Mucosa of rectum (tissue), 2 donors: ENCODE data around the gene TPM1.
"Not testable (repeated sequence)": the region's sequence is repeated elsewhere in the genome, so short reads cannot be mapped to it uniquely, and the experiment has no call there.

ENCODE experiments used
- H3K27ac ChIP-seq, 2 donors: one replicate each; pipeline ENCODE4 v1.7.0; 2013; ENCODE audit warnings: inconsistent platforms in 2 of 2, low read depth in 2 of 2, low read length in 2 of 2
- H3K27me3 ChIP-seq, 2 donors: one replicate each; pipeline ENCODE4 v1.7.0; 2013; ENCODE audit warnings: low read length in 2 of 2; ENCODE audit not compliant: control insufficient read depth in 2 of 2, insufficient read depth in 2 of 2
- H3K36me3 ChIP-seq, 2 donors: one replicate each; pipeline ENCODE4 v1.7.0; 2013; ENCODE audit warnings: low read length in 2 of 2; ENCODE audit not compliant: control insufficient read depth in 2 of 2, insufficient read depth in 2 of 2
- H3K4me1 ChIP-seq, 2 donors: one replicate each; pipeline ENCODE4 v1.7.0; 2013; ENCODE audit warnings: low read length in 2 of 2, mild to moderate bottlenecking in 1 of 2; ENCODE audit not compliant: control insufficient read depth in 2 of 2, insufficient read depth in 2 of 2
- H3K4me3 ChIP-seq, 2 donors: one replicate each; pipeline ENCODE4 v1.7.0; 2013; ENCODE audit warnings: low read length in 2 of 2
- H3K9ac ChIP-seq, 2 donors: one replicate each; pipeline ENCODE4 v1.7.0; 2013; ENCODE audit warnings: low read length in 2 of 2, low read depth in 1 of 2, mild to moderate bottlenecking in 1 of 2
- H3K9me3 ChIP-seq, 2 donors: one replicate each; pipeline ENCODE4 v1.7.0; 2013; ENCODE audit warnings: low read length in 2 of 2; ENCODE audit not compliant: control insufficient read depth in 2 of 2
- donor health status: healthy.
- donor health status: Normal muscosa, but diverticular disease.

The TPM1 gene

DNA sequence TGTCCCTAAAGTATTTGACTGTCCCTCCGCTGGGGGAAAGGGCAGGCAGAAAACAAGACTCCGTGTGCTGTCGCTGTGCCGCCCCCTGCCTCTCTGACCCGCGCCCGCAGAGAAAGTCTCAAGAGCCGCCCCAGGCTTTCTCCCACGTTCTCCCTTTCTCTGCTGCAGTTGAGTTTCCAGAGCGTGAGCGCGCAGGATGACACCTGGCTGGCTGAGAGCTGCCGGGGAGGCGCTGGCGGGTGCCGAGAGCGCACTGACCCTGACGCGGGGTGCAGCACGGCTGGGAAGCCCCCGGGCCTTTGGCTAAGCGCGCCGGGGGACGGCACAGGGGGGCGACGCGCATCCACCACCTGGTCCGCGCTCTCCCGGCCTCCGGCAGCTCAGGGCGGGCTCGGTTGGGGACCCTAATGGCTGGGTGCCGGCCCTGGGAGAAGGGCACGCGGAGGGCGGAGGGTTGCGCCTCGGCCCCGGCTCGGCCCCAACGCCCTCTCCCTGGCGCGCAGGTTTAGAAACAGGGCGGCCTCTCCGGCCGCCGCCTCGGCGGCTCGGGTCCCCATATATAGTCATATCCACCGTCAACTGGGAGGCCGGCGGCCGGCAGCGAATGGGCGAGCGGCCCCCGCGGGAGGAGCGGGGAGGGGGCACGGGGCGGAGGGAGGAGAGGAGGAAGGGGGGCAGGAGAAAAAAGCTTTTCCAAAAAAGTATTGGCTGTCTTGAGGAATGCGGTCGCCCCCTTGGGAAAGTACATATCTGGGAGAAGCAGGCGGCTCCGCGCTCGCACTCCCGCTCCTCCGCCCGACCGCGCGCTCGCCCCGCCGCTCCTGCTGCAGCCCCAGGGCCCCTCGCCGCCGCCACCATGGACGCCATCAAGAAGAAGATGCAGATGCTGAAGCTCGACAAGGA lies at the start of gene TPM1:
TSS of gene TPM1 (plus strand) at position 774 of the 903 bp plus-strand sequence. CDS start at position 857, 83 bp downstream.
- peaks cover 9 to 31% of the 10 kb centered on the region in 2 donors for H3K4me1 ChIP-seq
- peaks cover 0 to 6% of the 10 kb centered on the region in 2 donors for H3K27me3 ChIP-seq
- H3K27ac ChIP-seq = peak within 1 kb of the TSS; percentile 96 to 99
- H3K9me3 ChIP-seq = no peaks in the 10 kb centered on the region
- H3K36me3 ChIP-seq = peaks cover 3 to 10% of the 10 kb centered on the region in 2 donors
- peak within 1 kb of the TSS; percentile 76 to 87 for H3K9ac ChIP-seq
- H3K4me3 ChIP-seq = peak within 1 kb of the TSS; percentile 78 to 87

GRCh38 chr15:62993066-62993465 lies 49.5 kb upstream of the TPM1 start:
- no peak overlapping the region for H3K27ac ChIP-seq
- H3K36me3 ChIP-seq = no peaks in the 10 kb centered on the region
- H3K9me3 ChIP-seq = no peaks in the 10 kb centered on the region
- no peak overlapping the region for H3K4me3 ChIP-seq
- H3K9ac ChIP-seq = no peak overlapping the region
- H3K27me3 ChIP-seq = no peaks in the 10 kb centered on the region
- H3K4me1 ChIP-seq = peaks cover 9 to 33% of the 10 kb centered on the region in 2 donors

- not testable (repeated sequence) for H3K36me3 ChIP-seq, H3K4me3 ChIP-seq, H3K9me3 ChIP-seq, H3K27me3 ChIP-seq, H3K9ac ChIP-seq
- H3K27ac ChIP-seq = peak overlapping the region; percentile 28 to 31
- H3K4me1 ChIP-seq = peaks cover 9 to 38% of the 10 kb centered on the region in 2 donors
Measured at GRCh38 chr15:62993632-62994031, 48.9 kb upstream of the TPM1 start.

DNA sequence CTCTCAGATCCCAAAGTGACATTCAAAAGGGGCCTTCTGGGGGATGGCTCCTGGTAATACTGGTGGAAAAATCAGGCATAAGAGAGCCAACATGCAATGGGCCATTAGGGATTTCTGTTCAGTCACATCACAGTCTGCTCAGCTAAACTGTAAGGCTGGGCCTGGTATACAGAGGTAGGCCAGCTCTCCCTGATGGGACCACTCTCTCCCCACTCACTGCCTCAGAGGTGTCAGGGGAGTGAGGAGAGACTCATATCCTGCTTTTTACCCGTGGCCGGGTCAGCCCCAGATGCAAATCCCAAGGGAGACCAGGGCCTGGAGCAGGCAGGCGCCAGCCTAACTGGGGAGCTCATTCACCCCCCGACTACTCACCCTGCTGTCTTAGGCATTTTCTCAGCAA lies 48.1 kb upstream of the TPM1 start:
- no peak overlapping the region for H3K9ac ChIP-seq
- H3K36me3 ChIP-seq = no peaks in the 10 kb centered on the region
- H3K4me3 ChIP-seq = no peak overlapping the region
- H3K27ac ChIP-seq = peak overlapping the region; percentile 11 to 31
- no peaks in the 10 kb centered on the region for H3K27me3 ChIP-seq
- H3K4me1 ChIP-seq = peaks cover 13 to 45% of the 10 kb centered on the region in 2 donors
- H3K9me3 ChIP-seq = no peaks in the 10 kb centered on the region

GRCh38 chr15:62994975-62995681 lies 47.4 kb upstream of the TPM1 start:
- no peak overlapping the region for H3K9ac ChIP-seq
- H3K27ac ChIP-seq = peak overlapping the region; percentile 11 to 41
- no peaks in the 10 kb centered on the region for H3K9me3 ChIP-seq
- H3K36me3 ChIP-seq = no peaks in the 10 kb centered on the region
- peaks cover 13 to 41% of the 10 kb centered on the region in 2 donors for H3K4me1 ChIP-seq
- H3K4me3 ChIP-seq = no peak overlapping the region
- no peaks in the 10 kb centered on the region for H3K27me3 ChIP-seq

GRCh38 chr15:62997441-62997840 lies 45.1 kb upstream of the TPM1 start:
- H3K27me3 ChIP-seq = no peaks in the 10 kb centered on the region
- H3K36me3 ChIP-seq = no peaks in the 10 kb centered on the region
- no peak overlapping the region for H3K27ac ChIP-seq
- H3K4me3 ChIP-seq = no peak overlapping the region
- H3K9me3 ChIP-seq = no peaks in the 10 kb centered on the region
- H3K4me1 ChIP-seq = peaks cover 13 to 41% of the 10 kb centered on the region in 2 donors
- H3K9ac ChIP-seq = no peak overlapping the region

GRCh38 chr15:62998262-62998890 lies 44.2 kb upstream of the TPM1 start:
- H3K9me3 ChIP-seq = no peaks in the 10 kb centered on the region
- no peak overlapping the region for H3K4me3 ChIP-seq
- H3K4me1 ChIP-seq = peaks cover 13 to 38% of the 10 kb centered on the region in 2 donors
- no peaks in the 10 kb centered on the region for H3K36me3 ChIP-seq
- H3K27me3 ChIP-seq = no peaks in the 10 kb centered on the region
- H3K27ac ChIP-seq = peak overlapping the region; percentile 43 to 56
- no peak overlapping the region for H3K9ac ChIP-seq

DNA sequence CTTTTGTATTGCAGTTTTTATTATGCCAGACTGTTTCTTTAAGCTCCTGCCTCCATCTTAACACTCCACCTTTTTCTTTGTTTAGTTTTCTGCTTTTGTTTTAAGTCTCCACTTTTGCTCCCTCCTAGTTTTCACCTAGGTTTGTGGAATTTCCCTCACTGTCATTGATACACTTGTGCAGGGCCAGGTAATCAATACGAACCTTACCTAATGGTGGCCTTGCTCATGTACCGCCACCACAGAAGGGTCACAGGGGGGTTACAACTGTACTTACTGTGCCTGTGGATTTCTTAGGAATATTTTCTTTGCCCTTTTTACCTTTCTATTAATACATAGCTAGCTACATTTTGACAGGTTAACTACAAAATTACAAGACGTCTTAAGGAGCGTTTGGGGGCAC lies 43.4 kb upstream of the TPM1 start:
- Histone ChIP-seq H3K4me3 (no peak overlapping the region), H3K4me1 (peaks cover 8 to 32% of the 10 kb centered on the region in 2 donors), H3K27me3 (no peaks in the 10 kb centered on the region), H3K36me3 (no peaks in the 10 kb centered on the region), H3K27ac (peak overlapping the region; percentile 43 to 56), H3K9ac (no peak overlapping the region), H3K9me3 (no peaks in the 10 kb centered on the region)

DNA sequence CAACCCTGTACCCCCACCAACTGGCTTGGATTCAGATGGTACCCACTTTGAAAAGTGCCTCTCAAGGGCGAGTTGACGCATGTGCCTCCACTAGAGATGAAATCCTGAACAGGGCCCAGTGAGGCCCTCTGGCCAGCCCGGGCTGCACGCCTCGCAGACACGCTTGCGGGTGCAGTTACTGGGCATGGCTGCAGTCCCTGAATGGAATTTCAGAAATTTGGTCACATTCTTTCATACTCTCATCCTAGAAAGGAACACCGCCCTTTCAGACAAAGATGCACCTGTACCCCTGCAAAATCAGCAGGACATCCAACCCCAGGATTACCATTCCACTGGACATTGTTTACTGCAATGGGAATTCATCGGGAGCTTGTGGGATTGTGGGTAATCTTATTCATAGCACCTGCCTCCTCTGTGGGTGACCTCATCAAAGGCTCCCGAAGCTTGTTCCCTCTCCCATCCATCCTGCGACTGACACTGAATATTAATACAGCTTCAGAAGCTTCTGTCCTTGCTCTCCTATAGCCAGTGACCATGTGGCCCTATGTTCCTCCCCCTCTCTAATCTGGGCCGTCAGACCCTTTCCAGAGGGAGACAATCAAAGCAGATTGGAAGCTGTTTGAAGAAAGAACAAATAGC lies 42.5 kb upstream of the TPM1 start:
- Histone ChIP-seq H3K4me1 (peaks cover 4 to 24% of the 10 kb centered on the region in 2 donors), H3K27ac (peak overlapping the region in 1 of 2 donors; percentile 56), H3K4me3 (no peak overlapping the region), H3K36me3 (no peaks in the 10 kb centered on the region), H3K9ac (no peak overlapping the region), H3K9me3 (no peaks in the 10 kb centered on the region), H3K27me3 (no peaks in the 10 kb centered on the region)
